ENCODE data around the gene ALOX12. TPM values are rescaled to one million over a fixed set of nuclear protein-coding genes. Genes with fewer than 3 reads are reported as not detected.

Gene ALOX12
- total and polyA plus RNA-seq, 4 donors = 0.03 to 3.1 (median 0.24) TPM; not detected in 1

- WGBS = 47% methylated on average over 19 of the region's 19 CpGs
- Histone ChIP-seq H3K4me1 (ENCODE audit: control insufficient read depth in 4 of 4, insufficient read depth in 4 of 4, low read length in 3 of 4) (peaks cover 14 to 65% (median 43%) of the 10 kb centered on the region in 4 donors), H3K36me3 (ENCODE audit: control insufficient read depth in 4 of 4, insufficient read depth in 3 of 4, low read depth in 1 of 4, low read length in 3 of 4) (no peaks in the 10 kb centered on the region), H3K27ac (ENCODE audit: low read depth in 1 of 2, low read length in 2 of 2) (peak overlapping the region; percentile 84 to 96), H3K27me3 (ENCODE audit: control insufficient read depth in 4 of 4, insufficient read depth in 4 of 4, low read length in 3 of 4) (no peaks in the 10 kb centered on the region), H3K4me3 (ENCODE audit: low read depth in 1 of 3, low read length in 3 of 3) (peak overlapping the region; percentile 4 to 38 (median 31)), H3K9me3 (ENCODE audit: control insufficient read depth in 4 of 4, low read length in 3 of 4) (no peaks in the 10 kb centered on the region), H3K9ac (ENCODE audit: low read depth in 1 of 2, low read length in 2 of 2) (peak overlapping the region; percentile 5 to 44)
- no peak for DNase-seq (ENCODE audit: low spot score)
- no peak for TF ChIP-seq HNF4G (IDR thresholded peaks at IDR 0.05)
- TF ChIP-seq RXRA (IDR thresholded peaks at IDR 0.05) = peak; percentile 36 to 48
- no peak for TF ChIP-seq RAD21 (IDR thresholded peaks at IDR 0.05)
- TF ChIP-seq CTCF (IDR thresholded peaks at IDR 0.05; ENCODE audit: low read depth, low read length, missing input control) = no peak
- TF ChIP-seq SP1 (IDR thresholded peaks at IDR 0.05) = peak; percentile 51
- TF ChIP-seq HNF4A (conservative IDR thresholded peaks at IDR 0.05) = peak; percentile 79 to 81
- no peak for TF ChIP-seq REST (IDR thresholded peaks at IDR 0.05)
- TF ChIP-seq GABPA (IDR thresholded peaks at IDR 0.05 in 1 of 2, conservative IDR thresholded peaks at IDR 0.05 in 1 of 2) = peak in 1 of 2 donors; percentile 2
- TF ChIP-seq JUND (IDR thresholded peaks at IDR 0.05) = peak in 1 of 2 donors; percentile 3
Measured at GRCh38 chr17:7038025-7038862, 42.4 kb downstream of the ALOX12 start.

GRCh38 chr17:7039832-7040231, 44.0 kb downstream of the ALOX12 start:
- H3K36me3 ChIP-seq (ENCODE audit: control insufficient read depth in 4 of 4, insufficient read depth in 3 of 4, low read depth in 1 of 4, low read length in 3 of 4) = no peaks in the 10 kb centered on the region
- 90% methylated on average over 5 of the region's 5 CpGs for WGBS
- H3K4me1 ChIP-seq (ENCODE audit: control insufficient read depth in 4 of 4, insufficient read depth in 4 of 4, low read length in 3 of 4) = peaks cover 19 to 73% (median 46%) of the 10 kb centered on the region in 4 donors
- no peak overlapping the region for H3K9ac ChIP-seq (ENCODE audit: low read depth in 1 of 2, low read length in 2 of 2)
- no peaks in the 10 kb centered on the region for H3K9me3 ChIP-seq (ENCODE audit: control insufficient read depth in 4 of 4, low read length in 3 of 4)
- TF ChIP-seq FOXA2 (IDR thresholded peaks at IDR 0.05) (no peak), ZBTB33 (IDR thresholded peaks at IDR 0.05) (no peak), SP1 (IDR thresholded peaks at IDR 0.05) (no peak), MAX (IDR thresholded peaks at IDR 0.05) (no peak)
- H3K27me3 ChIP-seq (ENCODE audit: control insufficient read depth in 4 of 4, insufficient read depth in 4 of 4, low read length in 3 of 4) = no peaks in the 10 kb centered on the region
- H3K4me3 ChIP-seq (ENCODE audit: low read depth in 1 of 3, low read length in 3 of 3) = no peak overlapping the region
- no peak for DNase-seq (ENCODE audit: low spot score)
- H3K27ac ChIP-seq (ENCODE audit: low read depth in 1 of 2, low read length in 2 of 2) = peak overlapping the region; percentile 84 to 96

Measured in liver (tissue), 9 donors.